Measurements from ENCODE around the gene SNRNP200.

DNA sequence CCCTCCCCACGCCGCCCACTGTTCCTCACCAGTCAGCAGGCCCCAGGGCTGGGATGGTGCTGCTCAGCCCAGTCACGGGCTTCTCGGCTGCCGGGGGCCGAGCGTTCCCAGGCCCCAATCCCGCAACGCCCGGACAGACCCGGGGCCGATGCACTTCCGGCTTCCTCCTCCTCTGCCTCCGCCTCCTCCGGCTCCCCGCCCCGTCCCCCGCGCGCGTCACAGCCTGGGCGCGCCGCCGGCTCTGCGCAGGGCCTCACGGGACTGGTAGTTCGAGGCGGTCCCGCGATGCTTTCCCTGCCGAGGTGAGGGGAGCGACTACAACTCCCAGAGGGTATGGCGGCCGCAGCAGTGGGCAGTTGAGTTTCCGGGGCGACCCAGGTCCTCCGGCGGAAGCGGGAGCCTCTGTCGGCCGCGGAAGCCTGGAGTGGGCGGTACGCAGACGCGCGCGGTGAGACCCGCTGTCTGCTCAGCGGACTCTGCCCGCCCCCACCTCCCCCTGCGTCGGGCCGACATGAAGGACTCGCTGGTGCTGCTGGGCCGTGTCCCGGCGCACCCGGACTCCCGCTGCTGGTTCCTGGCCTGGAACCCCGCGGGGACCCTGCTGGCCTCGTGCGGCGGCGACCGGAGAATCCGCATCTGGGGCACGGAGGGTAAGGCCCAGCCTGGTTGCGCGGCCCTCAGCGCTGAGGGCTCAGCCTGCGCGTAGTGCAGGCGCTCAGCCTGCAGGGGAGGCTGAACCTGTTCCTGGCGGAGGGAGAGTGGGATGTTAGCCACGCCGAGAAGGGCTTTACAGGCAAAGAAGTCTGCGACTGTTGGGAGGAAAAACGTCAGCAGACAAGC, 39.3 kb downstream of the SNRNP200 start, which contains the start of the genes CIAO1 and TMEM127:
- TF ChIP-seq POLR2A (IDR thresholded peaks at IDR 0.05; ENCODE audit: low read depth, low read length): peak; percentile 52
- 0 out of 2 replicates have a peak, but pooled peaks have one; percentile 0 for TF ChIP-seq SPI1 (IDR thresholded peaks at IDR 0.05; ENCODE audit: low read depth, low read length)

Measured in GM12891 (cell line).